ENCODE results near the gene ATP1B1.

ATP1B1 gene

GRCh38 chr1:169111472-169111871 is 5.0 kb downstream of the ATP1B1 start:
- CTCF ChIA-PET = interaction anchor here (0.6 to 1.0 kb wide), 4 partner anchors 22 to 277 kb away, joined by 3 to 4 read pairs (median 3); no protein-coding TSS in a partner anchor
- no peak for TF ChIP-seq CTCF (conservative IDR thresholded peaks at IDR 0.05; ENCODE audit: low read depth)
- POLR2A ChIA-PET (ENCODE audit: low non-redundant PET) = no interaction called here
- no peak for DNase-seq (ENCODE audit: low spot score)
- H3K27ac ChIP-seq = peak overlapping the region; percentile 61

GRCh38 chr1:169112241-169112640 is 5.8 kb downstream of the ATP1B1 start:
- peak overlapping the region; percentile 71 for H3K27ac ChIP-seq
- CTCF ChIA-PET = interaction anchor here (0.7 kb wide), 1 partner anchor 91 kb away, joined by 3 read pairs; no protein-coding TSS in a partner anchor
- no peak for DNase-seq (ENCODE audit: low spot score)
- TF ChIP-seq CTCF (conservative IDR thresholded peaks at IDR 0.05; ENCODE audit: low read depth) = no peak
- POLR2A ChIA-PET (ENCODE audit: low non-redundant PET) = no interaction called here

GRCh38 chr1:169113613-169114119 is 7.2 kb downstream of the ATP1B1 start:
- TF ChIP-seq CTCF (conservative IDR thresholded peaks at IDR 0.05; ENCODE audit: low read depth) = no peak
- ChIA-PET CTCF (no interaction called here), POLR2A (ENCODE audit: low non-redundant PET) (no interaction called here)
- peak overlapping the region; percentile 88 for H3K27ac ChIP-seq
- DNase-seq (ENCODE audit: low spot score) = peak; percentile 90

- ChIA-PET POLR2A (ENCODE audit: low non-redundant PET) (no interaction called here), CTCF (no interaction called here)
- no peak for TF ChIP-seq CTCF (conservative IDR thresholded peaks at IDR 0.05; ENCODE audit: low read depth)
- peak; percentile 55 for DNase-seq (ENCODE audit: low spot score)
- peak overlapping the region; percentile 68 for H3K27ac ChIP-seq
Measured at GRCh38 chr1:169115891-169116585, 9.5 kb downstream of the ATP1B1 start.

GRCh38 chr1:169117014-169117413 is 10.5 kb downstream of the ATP1B1 start:
- no peak for TF ChIP-seq CTCF (conservative IDR thresholded peaks at IDR 0.05; ENCODE audit: low read depth)
- DNase-seq (ENCODE audit: low spot score) = no peak
- H3K27ac ChIP-seq = no peak overlapping the region
- POLR2A ChIA-PET (ENCODE audit: low non-redundant PET) = no interaction called here
- CTCF ChIA-PET = interaction anchor here (0.7 kb wide), 1 partner anchor 188 kb away, joined by 3 read pairs; no protein-coding TSS in a partner anchor

- no peak for TF ChIP-seq CTCF (conservative IDR thresholded peaks at IDR 0.05; ENCODE audit: low read depth)
- POLR2A ChIA-PET (ENCODE audit: low non-redundant PET) = no interaction called here
- no peak overlapping the region for H3K27ac ChIP-seq
- CTCF ChIA-PET = interaction anchor here (0.7 kb wide), 1 partner anchor 187 kb away, joined by 3 read pairs; no protein-coding TSS in a partner anchor
- DNase-seq (ENCODE audit: low spot score) = no peak
Measured at GRCh38 chr1:169117599-169117998, 11.1 kb downstream of the ATP1B1 start.

Data from RWPE1 (cell line).